Activated effector memory CD4-positive, alpha-beta T cell treated with Interleukin-2 at 50 U/mL for 16 hours (primary cell): ENCODE results near the gene HAUS2.

Experiments used
- DNase-seq: peaks from one replicate; pipeline ENCODE4 v3.0.0-alpha.2; 2020

HAUS2 gene

GRCh38 chr15:42611532-42611931 lies 62.9 kb downstream of the HAUS2 start:
- DNase-seq = no peak

DNA sequence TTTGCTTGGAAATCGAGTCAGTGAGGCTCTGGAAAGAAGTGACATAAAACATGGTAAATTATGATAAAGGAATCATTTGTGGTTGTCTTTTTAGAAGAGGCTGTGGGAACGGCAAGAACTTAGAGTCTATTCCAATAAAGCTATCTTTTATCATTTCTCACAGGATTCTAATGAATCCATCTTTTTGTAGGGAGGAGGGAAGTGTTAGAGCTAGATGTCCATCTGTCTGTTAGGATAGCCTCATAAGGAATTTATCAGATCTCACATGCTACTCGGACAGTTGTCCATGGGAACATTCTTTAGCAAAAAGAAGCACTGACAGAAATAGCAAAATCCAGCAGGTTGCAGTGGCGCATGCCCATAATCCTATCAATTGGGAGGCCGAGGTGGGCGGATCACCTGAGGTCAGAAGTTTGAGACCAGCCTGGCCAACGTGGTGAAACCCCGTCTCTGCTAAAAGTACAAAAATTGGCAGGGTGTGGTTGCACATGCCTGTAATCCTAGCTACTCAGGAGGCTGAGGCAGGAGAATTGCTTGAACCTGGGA lies 63.8 kb downstream of the HAUS2 start:
- DNase-seq = no peak

- DNase-seq = no peak
Measured at GRCh38 chr15:42616107-42616506, 67.5 kb downstream of the HAUS2 start.
